Measurements from ENCODE around the gene ZNF716.
"Not testable (repeated sequence)": the region's sequence is repeated elsewhere in the genome, so short reads cannot be mapped to it uniquely, and the experiment has no call there.

Gene ZNF716

GRCh38 chr7:57449904-57450303 lies at the start of gene ZNF716:
Gene ZNF716 (plus strand): TSS chr7:57450177. CDS start chr7:57450289, 112 bp downstream.
- DNase-seq: no peak

- DNase-seq: no peak
Observed at GRCh38 chr7:57400531-57401155, 49.3 kb upstream of the ZNF716 start.

DNA sequence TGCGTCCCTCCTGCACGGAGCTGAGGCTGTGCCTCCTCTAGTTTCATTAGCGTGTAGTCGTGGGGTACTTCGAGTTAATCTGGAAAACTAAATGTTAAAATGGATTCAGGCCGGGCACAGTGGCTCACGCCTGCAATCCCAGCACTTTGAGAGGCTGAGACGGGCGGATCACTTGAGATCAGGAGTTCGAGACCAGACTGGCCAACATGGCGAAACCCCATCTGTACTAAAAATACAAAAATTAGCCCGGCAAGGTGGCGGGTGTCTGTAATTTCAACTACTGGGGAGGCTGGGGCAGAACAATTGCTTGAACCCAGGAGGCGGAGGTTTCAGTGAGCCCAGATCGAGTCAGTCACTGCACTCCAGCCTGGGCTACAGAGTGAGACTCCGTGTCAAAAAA lies 46.9 kb upstream of the ZNF716 start:
- not testable (repeated sequence) for DNase-seq

- DNase-seq: no peak
Observed at GRCh38 chr7:57403601-57404342, 46.2 kb upstream of the ZNF716 start.

DNA sequence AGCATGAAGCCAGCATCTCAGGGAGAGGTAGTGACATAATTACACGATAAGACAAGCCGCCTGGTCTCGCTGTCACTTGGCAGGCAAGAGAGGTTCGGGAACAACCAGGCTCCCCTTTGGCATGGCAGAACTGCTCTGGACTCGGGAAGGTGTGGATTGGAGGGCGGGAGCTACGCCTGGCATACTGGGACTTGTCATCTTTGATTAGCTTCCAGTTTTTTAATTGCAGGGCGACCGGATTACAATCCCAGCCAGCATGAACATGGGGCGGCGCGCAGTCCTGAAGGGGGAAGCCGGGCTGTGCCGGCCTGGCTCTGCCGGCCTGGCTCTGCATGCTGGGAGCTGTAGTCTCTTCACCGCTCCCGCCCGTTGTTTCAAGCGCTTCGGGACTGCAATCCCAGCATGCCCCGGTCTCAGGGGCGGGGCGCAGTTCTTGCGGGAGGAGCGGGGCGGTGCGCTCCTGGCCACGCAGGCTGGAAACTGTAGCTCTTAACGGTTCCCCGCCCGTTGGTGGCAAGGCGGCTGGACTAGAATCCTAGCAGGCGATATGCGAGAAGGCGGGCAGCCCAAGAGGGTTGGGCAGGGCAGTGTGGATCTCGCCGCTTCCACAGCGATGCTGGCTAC lies 45.5 kb upstream of the ZNF716 start:
- DNase-seq: no peak

GRCh38 chr7:57404967-57405421 lies 45.0 kb upstream of the ZNF716 start:
- no peak for DNase-seq

- no peak for DNase-seq
Observed at GRCh38 chr7:57407125-57407524, 42.9 kb upstream of the ZNF716 start.

DNA sequence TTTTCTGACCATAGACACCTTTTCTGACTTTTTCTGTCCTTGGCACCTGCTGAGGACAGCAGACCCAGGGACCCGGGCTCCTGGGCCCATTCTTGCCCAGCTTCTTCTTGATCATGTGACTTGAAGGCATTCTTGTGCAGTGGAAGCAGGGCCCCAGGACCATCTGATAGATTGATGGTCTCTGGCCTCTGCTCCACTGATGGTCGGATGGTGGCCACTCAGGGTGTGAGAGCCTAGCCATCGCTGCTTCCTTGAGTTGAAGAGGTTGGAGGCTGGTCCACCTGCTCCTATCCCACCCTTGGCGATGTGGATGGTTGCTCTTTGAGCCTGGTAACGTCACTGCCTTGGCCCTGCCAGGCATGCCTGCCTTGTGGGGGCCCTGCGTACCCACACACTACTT lies 37.8 kb upstream of the ZNF716 start:
- no peak for DNase-seq

DNA sequence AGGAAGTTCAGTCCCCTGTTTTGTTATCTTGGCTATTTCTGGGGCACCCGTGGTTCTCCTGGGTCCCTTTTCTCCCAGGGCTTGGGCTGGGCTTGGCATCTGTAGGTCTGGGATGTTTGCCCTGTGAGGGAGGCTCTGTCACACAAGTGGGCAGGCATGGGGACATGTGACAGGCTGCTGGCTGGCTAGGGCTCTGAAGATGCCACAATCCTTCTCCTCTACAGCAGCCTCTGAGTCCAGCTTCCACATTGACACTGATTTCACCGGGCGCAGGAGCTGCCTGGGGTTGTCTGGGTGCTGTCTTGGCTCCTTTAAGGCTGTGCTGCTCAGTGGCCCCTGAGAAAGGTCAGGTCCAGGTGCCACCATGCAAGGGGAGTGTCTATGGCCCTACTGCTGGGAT lies 37.4 kb upstream of the ZNF716 start:
- DNase-seq: no peak

GRCh38 chr7:57413529-57414398 lies 36.2 kb upstream of the ZNF716 start:
- DNase-seq: no peak

GRCh38 chr7:57414415-57414814 lies 35.6 kb upstream of the ZNF716 start:
- no peak for DNase-seq

DNA sequence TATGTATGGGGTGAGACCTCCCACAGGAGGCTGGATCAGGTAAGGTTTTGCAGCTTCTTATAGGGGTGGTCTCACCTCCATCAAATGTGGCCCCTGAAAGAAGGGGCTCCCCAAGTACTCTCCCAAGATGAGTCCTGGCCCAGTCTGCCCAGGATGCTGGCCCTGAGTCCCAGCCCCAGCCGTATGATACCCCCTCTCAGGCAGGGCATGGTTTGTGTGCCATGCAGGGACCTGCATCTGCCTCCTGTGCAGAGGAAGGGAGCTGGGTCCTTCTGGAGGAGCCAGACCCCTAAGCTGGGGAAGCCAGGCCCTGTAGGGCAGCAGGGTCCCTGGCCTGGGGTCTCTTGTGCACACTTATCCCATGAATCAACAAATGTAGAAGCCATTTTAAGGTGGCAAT lies 35.1 kb upstream of the ZNF716 start:
- no peak for DNase-seq

- DNase-seq: no peak
Observed at GRCh38 chr7:57415326-57415725, 34.7 kb upstream of the ZNF716 start.

DNA sequence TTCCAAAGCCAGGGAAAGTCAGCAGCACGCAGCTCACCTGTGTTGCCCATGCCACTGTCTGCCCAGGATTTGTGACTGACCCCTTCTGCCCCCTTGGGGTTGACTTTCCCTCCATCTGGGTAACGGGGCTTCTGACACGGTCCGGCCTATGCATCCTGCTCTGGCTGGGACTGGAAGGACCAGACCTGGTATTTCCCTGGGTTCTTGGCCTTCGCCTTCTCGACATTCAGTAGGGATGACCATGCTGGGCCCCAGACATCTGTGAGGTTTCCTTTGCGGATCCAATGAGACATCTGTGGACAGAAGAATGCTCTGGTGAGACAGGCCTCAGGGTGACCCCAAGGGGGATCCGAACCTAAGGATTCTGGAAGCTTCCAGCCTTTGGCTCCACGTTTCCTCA lies 34.2 kb upstream of the ZNF716 start:
- no peak for DNase-seq

DNA sequence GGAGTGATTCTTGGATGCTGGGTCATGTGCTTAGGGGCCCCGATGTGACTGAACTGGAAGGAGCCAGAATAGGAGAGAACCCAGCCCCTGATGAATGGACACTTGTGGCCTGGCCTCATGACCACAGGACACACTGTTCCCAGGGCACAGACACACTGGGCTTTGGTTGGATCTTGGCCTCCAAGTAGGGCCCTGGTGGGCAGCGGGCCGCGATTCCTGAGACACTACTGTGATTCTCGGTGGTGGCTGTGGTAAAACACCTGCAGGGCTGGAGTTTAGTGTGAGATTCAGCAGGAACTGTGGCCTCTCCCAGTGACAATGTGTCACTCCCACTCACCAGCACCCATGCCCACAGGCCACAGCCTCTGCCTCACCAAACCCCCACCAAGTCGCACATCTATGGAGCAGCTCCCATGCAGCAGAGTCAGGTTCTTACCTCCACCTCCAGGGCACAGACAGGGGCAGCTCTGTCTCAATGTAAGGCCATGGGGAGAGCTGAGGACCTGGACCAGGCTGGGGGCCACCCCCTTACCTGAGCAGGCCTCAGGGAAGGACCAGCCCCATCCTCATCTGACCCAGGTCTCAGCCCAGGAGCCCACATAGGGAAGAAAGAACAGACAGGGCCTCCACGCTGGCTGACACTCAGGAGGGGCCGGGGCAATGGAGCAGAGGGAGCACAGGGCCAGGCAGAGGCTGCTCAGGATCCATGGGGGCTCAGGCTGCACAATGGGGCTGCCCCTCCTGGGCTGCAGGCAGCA lies 33.2 kb upstream of the ZNF716 start:
- DNase-seq: no peak

GRCh38 chr7:57417736-57418135 lies 32.2 kb upstream of the ZNF716 start:
- no peak for DNase-seq

DNA sequence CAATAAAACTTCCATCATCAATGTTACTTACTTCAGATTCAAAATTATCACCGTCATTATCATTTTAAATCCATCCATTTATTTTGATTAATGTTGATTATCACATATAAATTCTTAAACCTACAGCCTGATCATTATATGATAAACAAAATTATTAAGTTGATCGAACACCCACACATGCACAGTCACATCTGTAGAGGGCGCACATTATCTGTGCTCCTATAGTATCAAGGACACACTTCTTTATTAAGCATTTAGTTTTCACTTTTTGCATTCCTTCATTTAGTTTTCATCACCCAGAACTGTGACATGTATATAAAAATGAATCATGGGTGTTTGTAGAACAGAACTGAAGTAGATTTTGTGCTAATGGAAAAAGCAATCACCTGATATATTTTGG lies 26.2 kb upstream of the ZNF716 start:
- no peak for DNase-seq

DNA sequence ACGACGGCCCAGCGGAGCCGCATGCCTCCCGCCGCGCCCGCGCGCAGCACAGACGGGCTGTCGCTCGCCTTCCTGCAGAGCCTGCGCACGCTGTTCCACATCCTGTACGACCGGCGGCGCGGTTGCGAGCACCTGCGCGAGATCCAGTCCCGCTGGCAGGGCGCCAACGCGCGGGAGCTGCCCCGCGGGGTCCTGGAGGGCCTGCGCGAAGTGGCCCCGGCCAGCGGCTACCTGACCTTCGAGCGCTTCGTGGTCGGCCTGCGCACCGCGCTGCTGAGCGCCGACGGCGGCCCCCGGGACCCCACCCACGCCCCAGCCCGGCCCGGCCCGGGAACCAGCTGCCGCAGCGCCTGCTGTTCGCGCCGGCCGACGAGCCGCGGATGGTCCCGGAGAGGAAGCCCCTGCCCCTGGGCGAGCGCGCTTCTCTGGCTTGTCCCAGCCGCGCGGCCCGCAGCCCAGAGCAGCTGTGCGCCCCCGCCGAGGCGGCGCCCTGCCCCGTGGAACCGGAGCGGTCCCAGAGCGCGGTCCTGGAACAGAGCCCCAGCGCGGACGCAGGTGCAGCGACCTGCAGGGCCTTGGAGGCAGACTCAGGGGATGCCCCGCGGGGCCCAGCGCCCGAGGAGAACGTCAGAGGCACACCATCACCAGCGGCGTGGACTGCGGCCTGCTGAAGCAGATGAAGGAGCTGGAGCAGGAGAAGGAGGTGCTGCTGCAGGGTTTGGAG lies 25.3 kb upstream of the ZNF716 start:
- no peak for DNase-seq

GRCh38 chr7:57425239-57425944 lies 24.6 kb upstream of the ZNF716 start:
- DNase-seq: no peak

GRCh38 chr7:57425969-57426628 lies 23.9 kb upstream of the ZNF716 start:
- DNase-seq: no peak

GRCh38 chr7:57426629-57427003 lies 23.4 kb upstream of the ZNF716 start:
- no peak for DNase-seq

Measured in NCI-H446 (cell line).